Psoas muscle (tissue), 8 donors: Measurements from ENCODE around the gene MBNL2. TPM values are rescaled to one million over a fixed set of nuclear protein-coding genes. Genes with fewer than 3 reads are reported as not detected.

Experiments
- ATAC-seq, 4 donors: fragments of 200-7000 bp; cut with Tn5 transposase; one replicate each; pipeline ENCODE4 v1.9.1; 2020; ENCODE audit warnings: moderate library complexity in 3 of 4, mild to moderate bottlenecking in 2 of 4
- DNase-seq, 2 donors: peaks; one replicate each; pipeline ENCODE4 v3.0.0-alpha.2; 2020
- H3K27ac ChIP-seq: fragments of 200-600 bp; one replicate; pipeline ENCODE4 v1.8.0; 2022
- H3K27me3 ChIP-seq, 3 donors: fragments of 200-600 bp in 1 of 3; one replicate each; pipeline versions ENCODE4 v1.6.1 to v1.8.0; 2013 to 2022; ENCODE audit warnings: low read length in 2 of 3, mild to moderate bottlenecking in 2 of 3, moderate library complexity in 1 of 3; ENCODE audit not compliant: insufficient read depth in 3 of 3
- H3K36me3 ChIP-seq, 2 donors: fragments of 200-600 bp in 1 of 2; one replicate each; pipeline versions ENCODE4 v1.6.1 to v1.8.0; 2013 to 2022; ENCODE audit warnings: low read depth in 1 of 2, mild to moderate bottlenecking in 1 of 2, moderate library complexity in 1 of 2; ENCODE audit not compliant: insufficient read depth in 1 of 2
- H3K4me1 ChIP-seq: fragments of 200-600 bp; one replicate; pipeline ENCODE4 v1.8.0; 2022
- H3K4me3 ChIP-seq: fragments of 200-600 bp; one replicate; pipeline ENCODE4 v1.8.0; 2022; ENCODE audit warnings: mild to moderate bottlenecking
- H3K9me3 ChIP-seq: fragments of 200-600 bp; one replicate; pipeline ENCODE4 v1.8.0; 2022
- CTCF ChIP-seq: fragments of 200-600 bp; IDR thresholded peaks from one replicate; pipeline ENCODE4 v1.8.0; 2022; ENCODE audit warnings: antibody characterized with exemption
- WGBS, 3 donors: extraction: QIAGEN DNeasy Blood & Tissue Kit; methylation state at CpG; one replicate each; pipeline versions ENCODE4 v1.1.6 to v1.1.7; 2013; 5-methylcytosine and 5-hydroxymethylcytosine counted together
- intact Hi-C, 2 donors: fragments of 100-400 bp; cut with DNase I; formaldehyde crosslinking; loops; one replicate each; pipeline versions ENCODE4 v1.11.0 to v1.14.2; 2022
- polyA plus RNA-seq, 3 donors: library from polyadenylated mRNA; stranded (reverse); fragments of 200-250 nt; gene quantifications; one replicate each; pipeline ENCODE4 v1.2.3, GENCODE V29; 2013
- total RNA-seq, 4 donors: library from RNA; stranded (reverse); fragmentation: NEBNext Ultra II Directional in 2 of 4; extraction: Animal tissue kit (Norgen Biotek cat#: 25700) in 2 of 4; gene quantifications; one replicate each; pipeline versions ENCODE4 v1.2.1 to v1.2.4, GENCODE V29; 2021 to 2023
- donor health status: healthy with polysubstance abuse.
- donor health status: DM: no; HTN: no; CAD: no; lungs with moderate emphysema.
- donor health status: Bipolar disorder and iron deficiency.
- donor health status: healthy.
- donor health status: DM: yes; HTN: yes; CAD: no.
- donor health status: DM: no; HTN: no; CAD: no.
- donor health status: DM: no; HTN: no; CAD: no.
- donor health status: DM: yes; HTN: yes; CAD: no.

The MBNL2 gene
- total and polyA plus RNA-seq, 7 donors = 13.3 to 93.1 (median 61.9) TPM

- intact Hi-C loops = no loop called here
Measured at GRCh38 chr13:97397267-97397666, 175.1 kb downstream of the MBNL2 start.

GRCh38 chr13:97401421-97401820 is 179.3 kb downstream of the MBNL2 start:
- no peak overlapping the region for H3K4me3 ChIP-seq
- 65 to 83% (median 72%) methylated on average over 3 of the region's 3 CpGs for WGBS, 3 donors
- peaks cover 6% of the 10 kb centered on the region for H3K4me1 ChIP-seq
- H3K36me3 ChIP-seq = no peaks in the 10 kb centered on the region
- H3K27ac ChIP-seq = no peak overlapping the region
- no peaks in the 10 kb centered on the region for H3K9me3 ChIP-seq
- ATAC-seq (no peak), DNase-seq (no peak)
- intact Hi-C loops = no loop called here
- TF ChIP-seq CTCF = no peak
- no peaks in the 10 kb centered on the region for H3K27me3 ChIP-seq

More at GRCh38 chr13:97397267-97397666, 175.1 kb downstream of the MBNL2 start:
- Histone ChIP-seq H3K4me3 (no peak overlapping the region), H3K4me1 (no peaks in the 10 kb centered on the region), H3K27me3 (no peaks in the 10 kb centered on the region), H3K9me3 (no peaks in the 10 kb centered on the region), H3K36me3 (peaks cover 0 to 12% of the 10 kb centered on the region in 2 donors), H3K27ac (no peak overlapping the region)
- DNase-seq (no peak), ATAC-seq (no peak)
- WGBS, 3 donors = 62 to 65% (median 65%) methylated on average over 10 of the region's 10 CpGs
- no peak for TF ChIP-seq CTCF

GRCh38 chr13:97403893-97404750 is 182.0 kb downstream of the MBNL2 start:
- Histone ChIP-seq H3K36me3 (no peaks in the 10 kb centered on the region), H3K27me3 (no peaks in the 10 kb centered on the region), H3K4me1 (peaks cover 6% of the 10 kb centered on the region), H3K27ac (no peak overlapping the region), H3K9me3 (no peaks in the 10 kb centered on the region), H3K4me3 (no peak overlapping the region)
- TF ChIP-seq CTCF = no peak
- DNase-seq = no peak
- peak; percentile 61 to 76 (median 71) for ATAC-seq
- 83 to 92% (median 91%) methylated on average over 3 of the region's 3 CpGs for WGBS, 3 donors
- intact Hi-C loops = no loop called here

- no peaks in the 10 kb centered on the region for H3K27me3 ChIP-seq
- DNase-seq (no peak), ATAC-seq (no peak)
- no peaks in the 10 kb centered on the region for H3K9me3 ChIP-seq
- 73 to 89% (median 82%) methylated on average over 2 of the region's 2 CpGs for WGBS, 3 donors
- H3K36me3 ChIP-seq = no peaks in the 10 kb centered on the region
- no peak overlapping the region for H3K4me3 ChIP-seq
- TF ChIP-seq CTCF = no peak
- no peak overlapping the region for H3K27ac ChIP-seq
- intact Hi-C loops = no loop called here
- H3K4me1 ChIP-seq = peaks cover 6% of the 10 kb centered on the region
Measured at GRCh38 chr13:97407540-97407939, 185.4 kb downstream of the MBNL2 start.
